AG09309 (cell line): ENCODE data around the gene LHX4.
A peak's percentile ranks its signal among the peaks of the same experiment; 100 is the strongest.

Experiments used
- DNase-seq: peaks from one replicate; pipeline ENCODE4 v3.0.0-alpha.2; 2010; ENCODE audit warnings: low read depth
- H3K4me3 ChIP-seq: 2 replicates; pipeline ENCODE4 v1.5.1; 2011; ENCODE audit warnings: mild to moderate bottlenecking, low read depth, low read length, moderate library complexity; ENCODE audit not compliant: control insufficient read depth
- CTCF ChIP-seq: IDR thresholded peaks from 2 replicates; pipeline ENCODE4 v1.5.1; 2011; ENCODE audit warnings: mild to moderate bottlenecking, low read depth, low read length, inconsistent platforms; ENCODE audit not compliant: insufficient read depth, control insufficient read depth; ENCODE audit errors: missing control alignments

LHX4 gene

GRCh38 chr1:180211860-180212229, 18.2 kb upstream of the LHX4 start:
- H3K4me3 ChIP-seq = no peak overlapping the region
- no peak for TF ChIP-seq CTCF
- DNase-seq = no peak

GRCh38 chr1:180213401-180214170, 16.5 kb upstream of the LHX4 start:
- no peak for DNase-seq

GRCh38 chr1:180215856-180216625, 14.0 kb upstream of the LHX4 start:
- DNase-seq = no peak
- no peak for TF ChIP-seq CTCF
- H3K4me3 ChIP-seq = no peak overlapping the region

More at GRCh38 chr1:180213401-180214170, 16.5 kb upstream of the LHX4 start:
- no peak overlapping the region for H3K4me3 ChIP-seq
- TF ChIP-seq CTCF = peak; percentile 13

- no peak overlapping the region for H3K4me3 ChIP-seq
- no peak for DNase-seq
- no peak for TF ChIP-seq CTCF
These were observed 13.1 kb upstream of the LHX4 start for GRCh38 chr1:180217006-180217405.

- TF ChIP-seq CTCF = no peak
- DNase-seq = no peak
- H3K4me3 ChIP-seq = no peak overlapping the region
These were observed 11.0 kb upstream of the LHX4 start for GRCh38 chr1:180218806-180219765.

- H3K4me3 ChIP-seq = no peak overlapping the region
- DNase-seq = no peak
- TF ChIP-seq CTCF = no peak
These were observed 10.3 kb upstream of the LHX4 start for GRCh38 chr1:180219776-180220175.
